Measurements from ENCODE around the gene PGA3. TPM values are rescaled to one million over a fixed set of nuclear protein-coding genes. Genes with fewer than 3 reads are reported as not detected.

PGA3 gene
- polyA plus RNA-seq, 1 experiment: not detected

- CTCF ChIA-PET: no interaction called here
- TF ChIP-seq CTCF (IDR thresholded peaks at IDR 0.05; ENCODE audit: insufficient read depth, low read depth, low read length): no peak
- no peak for DNase-seq (ENCODE audit: low read depth)
- Histone ChIP-seq H3K36me3 (ENCODE audit: control insufficient read depth, insufficient read depth, low read length) (no peaks in the 10 kb centered on the region), H3K4me3 (ENCODE audit: low read depth, low read length) (no peak overlapping the region), H3K27me3 (ENCODE audit: control insufficient read depth, insufficient read depth, low read length) (no peaks in the 10 kb centered on the region)
- POLR2A ChIA-PET: no interaction called here
Observed at GRCh38 chr11:61181489-61181888, 21.8 kb upstream of the PGA3 start.

- DNase-seq (ENCODE audit: low read depth): no peak
- ChIA-PET POLR2A (no interaction called here), CTCF (no interaction called here)
- H3K4me3 ChIP-seq (ENCODE audit: low read depth, low read length): no peak overlapping the region
- H3K36me3 ChIP-seq (ENCODE audit: control insufficient read depth, insufficient read depth, low read length): no peaks in the 10 kb centered on the region
- no peaks in the 10 kb centered on the region for H3K27me3 ChIP-seq (ENCODE audit: control insufficient read depth, insufficient read depth, low read length)
- no peak for TF ChIP-seq CTCF (IDR thresholded peaks at IDR 0.05; ENCODE audit: insufficient read depth, low read depth, low read length)
Observed at GRCh38 chr11:61183645-61184044, 19.7 kb upstream of the PGA3 start.

- Histone ChIP-seq H3K36me3 (ENCODE audit: control insufficient read depth, insufficient read depth, low read length) (no peaks in the 10 kb centered on the region), H3K27me3 (ENCODE audit: control insufficient read depth, insufficient read depth, low read length) (no peaks in the 10 kb centered on the region; the same call in 1 of the 2 replicates)
Observed at GRCh38 chr11:61186504-61186903, 16.8 kb upstream of the PGA3 start.

GRCh38 chr11:61187505-61188130, 15.7 kb upstream of the PGA3 start:
- H3K36me3 ChIP-seq (ENCODE audit: control insufficient read depth, insufficient read depth, low read length): no peaks in the 10 kb centered on the region
- H3K4me3 ChIP-seq (ENCODE audit: low read depth, low read length): no peak overlapping the region
- H3K27me3 ChIP-seq (ENCODE audit: control insufficient read depth, insufficient read depth, low read length): no peaks in the 10 kb centered on the region; the same call in 1 of the 2 replicates
- peak; percentile 16 for DNase-seq (ENCODE audit: low read depth)
- TF ChIP-seq CTCF (IDR thresholded peaks at IDR 0.05; ENCODE audit: insufficient read depth, low read depth, low read length): peak; percentile 94
- ChIA-PET CTCF (interaction anchor here (0.6 to 5.5 kb wide), 29 partner anchors 8 to 1300 kb away, joined by 3 to 31 read pairs (median 4); no protein-coding TSS in a partner anchor), POLR2A (no interaction called here)

More at GRCh38 chr11:61186504-61186903, 16.8 kb upstream of the PGA3 start:
- H3K4me3 ChIP-seq (ENCODE audit: low read depth, low read length): no peak overlapping the region
- no peak for DNase-seq (ENCODE audit: low read depth)
- ChIA-PET POLR2A (no interaction called here), CTCF (interaction anchor here (0.7 to 5.5 kb wide), 15 partner anchors 8 to 824 kb away, joined by 3 to 31 read pairs (median 4); no protein-coding TSS in a partner anchor)
- no peak for TF ChIP-seq CTCF (IDR thresholded peaks at IDR 0.05; ENCODE audit: insufficient read depth, low read depth, low read length)

GRCh38 chr11:61189933-61190332, 13.4 kb upstream of the PGA3 start:
- Histone ChIP-seq H3K36me3 (ENCODE audit: control insufficient read depth, insufficient read depth, low read length) (no peaks in the 10 kb centered on the region), H3K27me3 (ENCODE audit: control insufficient read depth, insufficient read depth, low read length) (no peaks in the 10 kb centered on the region; the same call in 1 of the 2 replicates), H3K4me3 (ENCODE audit: low read depth, low read length) (no peak overlapping the region)
- CTCF ChIA-PET: interaction anchor here (0.8 to 5.5 kb wide), 3 partner anchors 61 to 222 kb away, joined by 3 to 31 read pairs (median 5); no protein-coding TSS in a partner anchor
- no peak for TF ChIP-seq CTCF (IDR thresholded peaks at IDR 0.05; ENCODE audit: insufficient read depth, low read depth, low read length)
- DNase-seq (ENCODE audit: low read depth): no peak
- POLR2A ChIA-PET: no interaction called here

Data from BJ (cell line).